ENCODE results near the gene RPL19. TPM values are rescaled to one million over a fixed set of nuclear protein-coding genes. Genes with fewer than 3 reads are reported as not detected.

The RPL19 gene
- polyA plus RNA-seq, 1 donor (not counting 4 experiments of a cell fraction or from before 2014, with no cell fraction given): 1,957 TPM

DNA sequence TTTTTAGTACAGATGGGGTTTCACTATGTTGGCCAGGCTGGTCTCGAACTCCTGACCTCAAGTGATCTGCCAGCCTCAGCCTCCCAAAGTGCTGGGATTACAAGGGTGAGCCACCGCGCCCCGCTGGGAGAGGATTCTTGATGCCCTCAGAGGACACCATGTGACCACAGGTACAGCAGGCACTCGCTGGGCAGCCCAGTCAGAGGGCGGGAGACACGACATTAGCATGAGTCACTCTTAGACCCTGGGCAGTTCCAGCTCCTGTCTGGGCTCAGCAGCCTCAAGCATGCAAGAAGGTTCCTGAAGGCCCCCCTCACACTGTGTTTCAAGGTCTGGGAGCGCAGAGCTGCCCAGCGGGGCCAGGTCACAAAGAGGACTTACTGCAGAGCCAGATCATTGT lies 13.8 kb downstream of the RPL19 start:
- DNase-seq (ENCODE audit: low read depth, low spot score): no peak
- no peak for FAIRE-seq
- Histone ChIP-seq H3K27ac (ENCODE audit: control insufficient read depth, insufficient read depth, low read length) (no peak overlapping the region), H4K20me1 (ENCODE audit: control insufficient read depth, extremely low read depth, insufficient read depth, low read length) (no peaks in the 10 kb centered on the region), H3K4me2 (ENCODE audit: control insufficient read depth, extremely low read depth, insufficient read depth, low read depth, low read length) (no peak overlapping the region), H3K9ac (ENCODE audit: control insufficient read depth, extremely low read depth, insufficient read depth, low read length) (no peak overlapping the region), H3K4me3 (ENCODE audit: control insufficient read depth in 2 of 3, extremely low read depth in 1 of 3, insufficient read depth in 2 of 3, low read depth in 1 of 3, low read length in 3 of 3) (no peak overlapping the region), H3K9me3 (ENCODE audit: control insufficient read depth, low read depth, low read length) (no peaks in the 10 kb centered on the region), H3K36me3 (ENCODE audit: control insufficient read depth in 2 of 2, extremely low read depth in 1 of 2, insufficient read depth in 2 of 2, low read length in 2 of 2) (no peaks in the 10 kb centered on the region), H3K9me1 (ENCODE audit: control insufficient read depth, extremely low read depth, insufficient read depth, low read length) (no peaks in the 10 kb centered on the region), H3K27me3 (ENCODE audit: control insufficient read depth, extremely low read depth, insufficient read depth, low read length) (peaks cover 37% of the 10 kb centered on the region), H2AFZ (ENCODE audit: control insufficient read depth, low read length) (no peak overlapping the region), H3K79me2 (ENCODE audit: control insufficient read depth, insufficient read depth, low read length) (no peaks in the 10 kb centered on the region), H3K4me1 (ENCODE audit: control insufficient read depth, extremely low read depth, insufficient read depth, low read length) (peaks cover 10% of the 10 kb centered on the region)
- dilution Hi-C loops (cut with MboI; ENCODE audit: extremely low pct_ligation_motif_present, low sequenced_read_pairs): no loop called here
- TF ChIP-seq, protein P1, sequence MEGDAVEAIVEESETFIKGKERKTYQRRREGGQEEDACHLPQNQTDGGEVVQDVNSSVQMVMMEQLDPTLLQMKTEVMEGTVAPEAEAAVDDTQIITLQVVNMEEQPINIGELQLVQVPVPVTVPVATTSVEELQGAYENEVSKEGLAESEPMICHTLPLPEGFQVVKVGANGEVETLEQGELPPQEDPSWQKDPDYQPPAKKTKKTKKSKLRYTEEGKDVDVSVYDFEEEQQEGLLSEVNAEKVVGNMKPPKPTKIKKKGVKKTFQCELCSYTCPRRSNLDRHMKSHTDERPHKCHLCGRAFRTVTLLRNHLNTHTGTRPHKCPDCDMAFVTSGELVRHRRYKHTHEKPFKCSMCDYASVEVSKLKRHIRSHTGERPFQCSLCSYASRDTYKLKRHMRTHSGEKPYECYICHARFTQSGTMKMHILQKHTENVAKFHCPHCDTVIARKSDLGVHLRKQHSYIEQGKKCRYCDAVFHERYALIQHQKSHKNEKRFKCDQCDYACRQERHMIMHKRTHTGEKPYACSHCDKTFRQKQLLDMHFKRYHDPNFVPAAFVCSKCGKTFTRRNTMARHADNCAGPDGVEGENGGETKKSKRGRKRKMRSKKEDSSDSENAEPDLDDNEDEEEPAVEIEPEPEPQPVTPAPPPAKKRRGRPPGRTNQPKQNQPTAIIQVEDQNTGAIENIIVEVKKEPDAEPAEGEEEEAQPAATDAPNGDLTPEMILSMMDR (optimal IDR thresholded peaks at IDR 0.05 in 1 of 3, IDR thresholded peaks at IDR 0.05 in 1 of 3, conservative IDR thresholded peaks at IDR 0.05 in 1 of 3; ENCODE audit: extremely low read depth in 1 of 3, insufficient read depth in 2 of 3, low read length in 3 of 3): no peak
- no peak for TF ChIP-seq EZH2 (IDR thresholded peaks at IDR 0.05; ENCODE audit: low read length)

DNA sequence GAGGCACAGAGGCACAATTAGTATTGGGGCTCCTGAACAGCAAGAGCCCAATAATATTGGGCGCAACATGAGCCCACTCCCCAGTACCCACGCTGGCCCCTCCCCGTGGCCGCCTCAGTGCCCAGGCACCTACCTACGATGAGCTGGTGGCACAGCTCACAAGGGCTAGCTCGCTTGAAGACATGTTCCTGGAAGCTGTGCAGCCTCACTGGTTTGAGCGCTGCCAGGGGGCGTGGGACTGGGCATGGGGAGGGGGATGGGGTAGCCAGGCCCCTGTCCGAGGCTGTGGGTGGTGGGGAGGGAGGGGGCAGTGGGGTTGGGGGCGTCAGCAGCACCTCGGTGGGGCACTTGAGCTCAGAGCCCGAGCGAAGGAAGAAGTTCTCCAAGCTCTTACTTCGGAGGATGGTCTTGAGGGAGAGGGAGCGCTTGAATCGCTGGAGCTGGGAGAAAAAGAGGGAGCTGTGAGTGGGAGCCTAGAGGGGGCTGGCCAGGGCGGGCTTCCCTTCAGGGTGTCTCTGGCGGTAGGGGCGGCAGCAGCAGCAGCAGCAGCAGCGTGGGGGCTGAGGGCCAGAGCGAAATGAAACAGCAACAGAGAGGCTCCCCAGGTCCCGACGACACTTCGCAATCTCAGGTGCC lies 17.8 kb downstream of the RPL19 start:
- no peak overlapping the region for H2AFZ ChIP-seq (ENCODE audit: control insufficient read depth, low read length)
- H3K9me3 ChIP-seq (ENCODE audit: control insufficient read depth, low read depth, low read length): no peaks in the 10 kb centered on the region
- H3K9me1 ChIP-seq (ENCODE audit: control insufficient read depth, extremely low read depth, insufficient read depth, low read length): no peaks in the 10 kb centered on the region
- no peaks in the 10 kb centered on the region for H3K4me1 ChIP-seq (ENCODE audit: control insufficient read depth, extremely low read depth, insufficient read depth, low read length)
- DNase-seq (ENCODE audit: low read depth, low spot score) (no peak), FAIRE-seq (no peak)
- H3K4me3 ChIP-seq (ENCODE audit: control insufficient read depth in 2 of 3, extremely low read depth in 1 of 3, insufficient read depth in 2 of 3, low read depth in 1 of 3, low read length in 3 of 3): no peak overlapping the region
- TF ChIP-seq, protein P1 (optimal IDR thresholded peaks at IDR 0.05 in 1 of 3, IDR thresholded peaks at IDR 0.05 in 1 of 3, conservative IDR thresholded peaks at IDR 0.05 in 1 of 3; ENCODE audit: extremely low read depth in 1 of 3, insufficient read depth in 2 of 3, low read length in 3 of 3): no peak
- TF ChIP-seq EZH2 (IDR thresholded peaks at IDR 0.05; ENCODE audit: low read length): no peak
- H3K4me2 ChIP-seq (ENCODE audit: control insufficient read depth, extremely low read depth, insufficient read depth, low read depth, low read length): no peak overlapping the region
- H3K36me3 ChIP-seq (ENCODE audit: control insufficient read depth in 2 of 2, extremely low read depth in 1 of 2, insufficient read depth in 2 of 2, low read length in 2 of 2): no peaks in the 10 kb centered on the region
- H3K27me3 ChIP-seq (ENCODE audit: control insufficient read depth, extremely low read depth, insufficient read depth, low read length): peaks cover 30% of the 10 kb centered on the region
- H4K20me1 ChIP-seq (ENCODE audit: control insufficient read depth, extremely low read depth, insufficient read depth, low read length): no peaks in the 10 kb centered on the region
- H3K9ac ChIP-seq (ENCODE audit: control insufficient read depth, extremely low read depth, insufficient read depth, low read length): no peak overlapping the region
- no peaks in the 10 kb centered on the region for H3K79me2 ChIP-seq (ENCODE audit: control insufficient read depth, insufficient read depth, low read length)
- dilution Hi-C loops (cut with MboI; ENCODE audit: extremely low pct_ligation_motif_present, low sequenced_read_pairs): no loop called here
- no peak overlapping the region for H3K27ac ChIP-seq (ENCODE audit: control insufficient read depth, insufficient read depth, low read length)

All from keratinocyte (primary cell).